HFF-Myc (cell line): ENCODE results near the gene CHST3.

Experiments used
- DNase-seq: peaks from one replicate; pipeline ENCODE4 v3.0.0-alpha.2; 2011; ENCODE audit warnings: low read depth; ENCODE audit errors: extremely low read depth
- H3K4me3 ChIP-seq: replicated peaks from 2 replicates; pipeline ENCODE4 v1.5.1; 2011; ENCODE audit warnings: low read depth, mild to moderate bottlenecking, control low read depth, low read length
- TF ChIP-seq, protein P1 (sequence below): IDR thresholded peaks from 2 replicates; pipeline ENCODE4 v1.5.1; 2012; ENCODE audit warnings: mild to moderate bottlenecking, low read depth, low read length, control low read depth; ENCODE audit errors: missing control alignments

CHST3 gene

DNA sequence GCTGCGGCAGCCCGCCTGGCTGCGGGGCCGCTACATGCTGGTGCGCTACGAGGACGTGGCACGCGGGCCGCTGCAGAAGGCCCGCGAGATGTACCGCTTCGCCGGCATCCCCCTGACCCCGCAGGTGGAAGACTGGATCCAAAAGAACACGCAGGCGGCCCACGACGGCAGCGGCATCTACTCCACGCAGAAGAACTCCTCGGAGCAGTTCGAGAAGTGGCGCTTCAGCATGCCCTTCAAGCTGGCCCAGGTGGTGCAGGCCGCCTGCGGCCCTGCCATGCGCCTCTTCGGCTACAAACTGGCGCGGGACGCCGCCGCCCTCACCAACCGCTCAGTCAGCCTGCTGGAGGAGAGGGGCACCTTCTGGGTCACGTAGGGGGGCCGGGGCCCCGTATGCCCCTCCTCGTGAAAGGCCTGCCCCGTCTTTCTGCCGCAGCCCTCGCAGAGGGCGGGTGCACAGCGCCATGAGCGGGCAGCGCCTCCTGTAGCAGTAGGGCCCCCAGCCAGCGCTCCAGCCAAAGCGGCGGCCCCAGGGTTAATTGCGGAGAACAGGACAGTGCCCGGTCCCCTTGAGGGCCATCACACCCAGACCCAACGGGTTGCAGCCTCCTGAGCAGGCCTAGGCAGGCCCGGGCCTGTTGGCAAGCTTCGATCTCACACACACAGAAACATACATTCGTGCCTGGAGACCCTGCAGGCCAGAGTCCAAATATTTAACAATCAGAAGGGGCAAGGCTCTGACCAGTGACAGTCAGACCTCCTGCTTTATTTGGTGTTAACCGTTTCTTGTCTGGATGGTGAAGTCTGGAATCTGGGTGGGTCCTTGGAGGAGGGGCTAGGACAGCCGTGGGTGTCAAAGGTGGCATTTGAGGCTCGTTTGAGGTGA, 44.1 kb downstream of the CHST3 start:
- DNase-seq = no peak
- H3K4me3 ChIP-seq = no peak overlapping the region
- TF ChIP-seq, protein P1, sequence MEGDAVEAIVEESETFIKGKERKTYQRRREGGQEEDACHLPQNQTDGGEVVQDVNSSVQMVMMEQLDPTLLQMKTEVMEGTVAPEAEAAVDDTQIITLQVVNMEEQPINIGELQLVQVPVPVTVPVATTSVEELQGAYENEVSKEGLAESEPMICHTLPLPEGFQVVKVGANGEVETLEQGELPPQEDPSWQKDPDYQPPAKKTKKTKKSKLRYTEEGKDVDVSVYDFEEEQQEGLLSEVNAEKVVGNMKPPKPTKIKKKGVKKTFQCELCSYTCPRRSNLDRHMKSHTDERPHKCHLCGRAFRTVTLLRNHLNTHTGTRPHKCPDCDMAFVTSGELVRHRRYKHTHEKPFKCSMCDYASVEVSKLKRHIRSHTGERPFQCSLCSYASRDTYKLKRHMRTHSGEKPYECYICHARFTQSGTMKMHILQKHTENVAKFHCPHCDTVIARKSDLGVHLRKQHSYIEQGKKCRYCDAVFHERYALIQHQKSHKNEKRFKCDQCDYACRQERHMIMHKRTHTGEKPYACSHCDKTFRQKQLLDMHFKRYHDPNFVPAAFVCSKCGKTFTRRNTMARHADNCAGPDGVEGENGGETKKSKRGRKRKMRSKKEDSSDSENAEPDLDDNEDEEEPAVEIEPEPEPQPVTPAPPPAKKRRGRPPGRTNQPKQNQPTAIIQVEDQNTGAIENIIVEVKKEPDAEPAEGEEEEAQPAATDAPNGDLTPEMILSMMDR = no peak

DNA sequence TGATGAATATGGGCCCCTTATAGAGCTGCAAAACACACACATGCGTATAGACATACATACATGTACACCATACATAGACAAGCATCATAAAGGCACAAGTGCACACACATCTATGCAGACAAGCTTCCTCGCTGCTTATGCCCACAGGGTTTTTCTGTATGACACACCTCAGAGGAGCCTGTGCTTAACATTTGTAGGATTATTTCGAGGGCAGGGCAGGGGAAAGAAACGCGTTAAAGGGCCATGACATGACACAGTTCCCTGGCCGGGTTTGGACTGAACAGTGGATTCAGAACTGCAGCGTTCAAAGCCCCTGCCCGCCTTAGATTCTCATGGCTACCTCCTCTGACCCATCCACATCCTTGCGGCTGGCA, 44.8 kb downstream of the CHST3 start:
- TF ChIP-seq, protein P1 = no peak

DNA sequence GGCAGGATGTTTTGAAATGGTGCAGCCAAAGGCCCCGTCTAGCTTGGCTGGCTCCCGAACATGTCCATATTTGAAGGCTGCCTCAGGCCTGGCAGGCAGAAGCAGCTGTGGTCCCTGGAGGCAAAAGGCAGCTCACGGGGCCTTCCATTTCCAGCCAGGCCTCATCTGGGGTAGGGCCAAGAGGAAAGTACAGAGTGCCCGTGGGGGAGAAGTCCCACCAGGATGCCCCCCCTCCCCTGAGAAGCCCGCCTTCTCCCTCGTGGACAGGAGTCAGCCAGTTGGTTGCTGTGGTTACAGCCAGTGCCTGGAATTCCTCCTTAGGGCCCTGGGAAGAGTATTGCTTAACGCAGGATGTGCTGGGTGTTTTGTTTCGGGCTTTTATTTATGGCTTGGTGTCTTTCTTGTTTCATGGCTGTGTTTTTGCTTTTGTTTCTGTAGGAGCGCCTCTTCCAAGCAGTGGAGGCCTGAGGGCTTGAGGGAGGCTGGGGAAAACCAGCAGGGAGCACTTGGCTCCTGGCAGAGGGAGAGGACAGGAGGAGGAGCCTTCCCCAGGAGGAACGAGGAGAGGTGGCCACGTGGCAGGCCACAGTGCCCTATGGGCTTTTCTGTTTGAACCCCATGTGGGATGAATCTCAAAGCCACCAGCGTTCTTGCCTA, 45.4 kb downstream of the CHST3 start:
- no peak overlapping the region for H3K4me3 ChIP-seq
- TF ChIP-seq, protein P1 = no peak
- peak; percentile 90 for DNase-seq

More for the DNA sequence above, 44.8 kb downstream of the CHST3 start:
- DNase-seq = no peak
- H3K4me3 ChIP-seq = no peak overlapping the region

DNA sequence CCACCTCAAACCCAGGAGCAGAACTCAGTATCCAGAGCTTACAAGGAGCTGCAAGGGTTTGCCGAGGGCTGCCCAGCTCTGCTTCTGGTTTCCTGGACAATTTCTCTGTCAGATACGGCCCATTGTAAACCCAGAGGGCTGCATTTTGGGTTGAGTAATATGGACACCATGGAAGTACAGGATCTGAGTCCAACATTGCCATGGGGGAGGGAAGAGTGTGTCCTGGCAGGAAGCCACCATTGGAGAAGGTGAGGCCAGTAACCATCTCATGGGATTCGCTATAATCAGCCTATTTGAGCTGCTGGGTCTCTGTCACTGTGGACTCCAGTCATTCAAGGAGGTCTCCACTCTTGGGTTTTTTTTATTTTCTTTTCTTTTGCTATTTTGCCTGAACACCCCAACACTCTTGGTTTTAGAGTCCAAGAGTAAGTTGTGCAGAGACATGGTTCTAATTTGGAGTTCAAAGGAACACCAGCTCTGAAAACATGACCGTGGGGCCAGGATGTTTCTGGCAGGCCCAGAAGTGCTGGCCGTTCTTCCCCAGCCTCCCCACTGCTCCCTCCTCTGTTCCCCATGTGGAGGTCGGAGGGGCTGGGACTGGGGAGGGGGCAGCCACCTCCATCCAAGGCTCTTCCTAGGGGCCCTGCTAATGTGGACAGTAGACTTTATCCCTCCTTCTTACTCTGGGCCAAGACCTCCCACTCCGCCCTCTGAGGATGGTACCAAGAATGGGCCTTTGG, 46.2 kb downstream of the CHST3 start:
- DNase-seq = no peak
- TF ChIP-seq, protein P1 = no peak
- no peak overlapping the region for H3K4me3 ChIP-seq

DNA sequence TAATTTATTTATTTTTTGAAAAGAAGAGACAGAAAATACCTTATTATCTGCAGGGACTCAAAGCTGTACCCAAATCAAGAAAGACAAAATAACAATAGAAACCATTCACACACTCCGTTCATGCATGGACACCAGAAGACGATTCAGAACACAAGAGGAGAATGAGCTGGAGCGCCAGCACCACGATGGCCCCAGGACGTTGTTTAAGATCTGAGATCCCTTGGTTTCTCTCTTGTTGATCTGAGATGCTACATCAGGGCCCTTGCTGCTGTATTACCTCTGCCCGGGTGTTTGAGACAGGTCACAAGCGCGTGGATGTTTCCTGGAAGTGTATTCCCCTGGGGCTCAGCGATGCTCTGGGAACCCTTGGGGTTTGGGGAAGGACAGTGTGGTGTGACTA, 46.8 kb downstream of the CHST3 start:
- TF ChIP-seq, protein P1 = no peak
- DNase-seq = no peak
- H3K4me3 ChIP-seq = no peak overlapping the region

DNA sequence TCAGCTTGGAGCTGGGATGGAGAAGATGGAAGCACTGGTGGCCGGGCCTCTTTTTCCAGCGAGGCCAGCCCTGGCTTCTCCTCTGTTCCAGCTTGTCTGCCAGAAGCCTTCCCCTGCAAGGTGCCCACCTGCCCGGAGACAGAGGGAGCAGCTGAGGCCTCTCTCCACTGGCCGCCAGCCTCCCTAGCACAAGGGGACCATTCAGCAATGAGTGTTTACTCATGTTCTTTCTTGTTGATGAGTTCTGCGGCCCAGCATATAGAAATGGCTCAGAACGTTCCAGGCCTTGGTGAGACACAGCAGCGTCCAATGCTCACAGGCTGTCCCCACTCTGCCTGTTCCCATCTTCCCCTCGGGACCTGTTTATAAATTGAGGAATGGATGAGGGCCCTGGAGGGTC, 47.3 kb downstream of the CHST3 start:
- TF ChIP-seq, protein P1 = no peak
- DNase-seq = no peak
- H3K4me3 ChIP-seq = no peak overlapping the region
